ENCODE results near the gene FAM168A.

The FAM168A gene

GRCh38 chr11:73563539-73564200 lies 34.2 kb downstream of the FAM168A start:
- in situ Hi-C loops (cut with MboI; ENCODE audit: low sequenced_read_pairs): no loop called here

- in situ Hi-C loops (cut with MboI; ENCODE audit: low sequenced_read_pairs): no loop called here
These were observed 38.2 kb downstream of the FAM168A start for GRCh38 chr11:73559743-73560142.

- in situ Hi-C loops (cut with MboI; ENCODE audit: low sequenced_read_pairs): no loop called here
These were observed 40.9 kb downstream of the FAM168A start for GRCh38 chr11:73556966-73557365.

GRCh38 chr11:73555615-73556014 lies 42.3 kb downstream of the FAM168A start:
- in situ Hi-C loops (cut with MboI; ENCODE audit: low sequenced_read_pairs): no loop called here

GRCh38 chr11:73554671-73555320 lies 43.1 kb downstream of the FAM168A start:
- in situ Hi-C loops (cut with MboI; ENCODE audit: low sequenced_read_pairs): no loop called here

- in situ Hi-C loops (cut with MboI; ENCODE audit: low sequenced_read_pairs): no loop called here
These were observed 44.6 kb downstream of the FAM168A start for GRCh38 chr11:73553266-73553665.

GRCh38 chr11:73551677-73552076 lies 46.2 kb downstream of the FAM168A start:
- in situ Hi-C loops (cut with MboI; ENCODE audit: low sequenced_read_pairs): no loop called here

GRCh38 chr11:73549376-73549775 lies 48.5 kb downstream of the FAM168A start:
- in situ Hi-C loops (cut with MboI; ENCODE audit: low sequenced_read_pairs): no loop called here

GRCh38 chr11:73547706-73548595 lies 50.0 kb downstream of the FAM168A start:
- in situ Hi-C loops (cut with MboI; ENCODE audit: low sequenced_read_pairs): no loop called here

GRCh38 chr11:73542175-73542574 lies 55.7 kb downstream of the FAM168A start:
- in situ Hi-C loops (cut with MboI; ENCODE audit: low sequenced_read_pairs): no loop called here

GRCh38 chr11:73539506-73540084 lies 58.3 kb downstream of the FAM168A start:
- in situ Hi-C loops (cut with MboI; ENCODE audit: low sequenced_read_pairs): no loop called here

GRCh38 chr11:73538381-73538872 lies 59.5 kb downstream of the FAM168A start:
- in situ Hi-C loops (cut with MboI; ENCODE audit: low sequenced_read_pairs): no loop called here

- in situ Hi-C loops (cut with MboI; ENCODE audit: low sequenced_read_pairs): no loop called here
These were observed 59.9 kb downstream of the FAM168A start for GRCh38 chr11:73537969-73538368.

- in situ Hi-C loops (cut with MboI; ENCODE audit: low sequenced_read_pairs): no loop called here
These were observed 61.0 kb downstream of the FAM168A start for GRCh38 chr11:73536961-73537360.

GRCh38 chr11:73532310-73532709 lies 65.6 kb downstream of the FAM168A start:
- in situ Hi-C loops (cut with MboI; ENCODE audit: low sequenced_read_pairs): no loop called here

- in situ Hi-C loops (cut with MboI; ENCODE audit: low sequenced_read_pairs): no loop called here
These were observed 66.5 kb downstream of the FAM168A start for GRCh38 chr11:73531386-73531785.

- in situ Hi-C loops (cut with MboI; ENCODE audit: low sequenced_read_pairs): no loop called here
These were observed 67.8 kb downstream of the FAM168A start for GRCh38 chr11:73530109-73530508.

GRCh38 chr11:73529204-73529530 lies 68.7 kb downstream of the FAM168A start:
- in situ Hi-C loops (cut with MboI; ENCODE audit: low sequenced_read_pairs): no loop called here

GRCh38 chr11:73528483-73529203 lies 69.3 kb downstream of the FAM168A start:
- in situ Hi-C loops (cut with MboI; ENCODE audit: low sequenced_read_pairs): no loop called here

- in situ Hi-C loops (cut with MboI; ENCODE audit: low sequenced_read_pairs): no loop called here
These were observed 69.9 kb downstream of the FAM168A start for GRCh38 chr11:73528013-73528412.

- in situ Hi-C loops (cut with MboI; ENCODE audit: low sequenced_read_pairs): no loop called here
These were observed 72.3 kb downstream of the FAM168A start for GRCh38 chr11:73525611-73526010.

All from HL-60/S4 treated with retinoic acid at 250 ng/mL for 4 days and 3 days (cell line).